ENCODE data around the gene ZNF92. TPM values are rescaled to one million over a fixed set of nuclear protein-coding genes. Genes with fewer than 3 reads are reported as not detected.

The ZNF92 gene
- total and polyA plus RNA-seq, 2 of the 13 experiments (the other 11 are each of a cell fraction or from before 2014, with no cell fraction given) = 4.0 to 13.2 TPM

DNA sequence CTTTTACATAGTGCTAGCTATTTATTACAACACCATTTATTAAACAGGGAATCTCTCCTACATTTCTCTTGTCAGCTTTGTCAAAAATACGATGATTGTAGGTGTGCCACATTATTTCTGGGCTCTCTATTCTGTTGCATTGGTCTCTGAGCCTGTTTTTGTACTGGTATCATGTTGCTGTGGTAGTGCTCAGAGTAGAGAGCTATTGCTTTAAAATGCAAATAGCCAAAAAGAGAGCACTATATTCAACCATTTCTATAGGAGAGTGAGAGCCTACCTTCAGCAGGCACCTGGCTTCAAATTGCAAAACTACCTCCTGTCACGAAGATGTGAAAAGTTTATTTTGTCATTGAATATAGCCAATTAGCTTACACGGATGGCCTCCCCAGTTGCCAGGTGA, 8.1 kb downstream of the ZNF92 start:
- Histone ChIP-seq H3K4me3 (replicated peaks in 1 of 3; ENCODE audit: insufficient read depth in 1 of 3, low read depth in 2 of 3, low read length in 3 of 3) (no peak overlapping the region), H3K4me2 (ENCODE audit: low read depth, low read length) (no peak overlapping the region), H3K27me3 (ENCODE audit: control insufficient read depth in 1 of 2, insufficient read depth in 2 of 2, low read length in 2 of 2) (no peaks in the 10 kb centered on the region), H3K27ac (ENCODE audit: extremely low read length, insufficient read depth, low read length) (no peak overlapping the region), H3K9me3 (ENCODE audit: low read length) (no peaks in the 10 kb centered on the region), H3K9ac (ENCODE audit: insufficient read depth, low read depth, low read length) (no peak overlapping the region), H3K36me3 (replicated peaks in 1 of 2; ENCODE audit: control insufficient read depth in 1 of 2, insufficient read depth in 2 of 2, low read length in 2 of 2) (peaks cover 0 to 3% of the 10 kb centered on the region in 2 experiments; a peak in 3 of 5 replicates), H3K4me1 (ENCODE audit: insufficient read depth, low read length) (peaks cover 69% of the 10 kb centered on the region), H2AFZ (ENCODE audit: low read length) (no peak overlapping the region), H4K20me1 (ENCODE audit: insufficient read depth, low read length) (peaks cover 11% of the 10 kb centered on the region), H3K79me2 (ENCODE audit: insufficient read depth, low read length) (peaks cover 93% of the 10 kb centered on the region)
- ATAC-seq (no peak), FAIRE-seq (no peak), DNase-seq (ENCODE audit: low spot score) (no peak)
- 93% methylated on average over 3 of the region's 3 CpGs for WGBS (ENCODE audit: low lambda C conversion rate)
- ChIA-PET CTCF (ENCODE audit: low intra/inter-chr PET ratio, low total read pairs) (no interaction called here), POLR2A (interaction anchor here (3.0 kb wide), 1 partner anchor 8 kb away, joined by 14 read pairs; the partner anchor contains the start of gene ZNF92)
- in situ Hi-C loops (cut with HindIII; ENCODE audit: extremely low pct_ligation_motif_present, low pct_unique_long_range_greater_than_20kb) = no loop called here
- intact Hi-C loops (cut with micrococcal nuclease; ENCODE audit: unreplicated experiment) = no loop called here
- TF ChIP-seq IKZF4 (CRISPR knock-in tag; IDR thresholded peaks at IDR 0.05; ENCODE audit: borderline replicate concordance, low read depth, not compliant biosample characterization) (no peak), ATF7-NPFF (CRISPR knock-in tag; IDR thresholded peaks at IDR 0.05; ENCODE audit: low read depth) (no peak), SIN3B (IDR thresholded peaks at IDR 0.05; ENCODE audit: low read length) (no peak), ZNF556 (CRISPR knock-in tag; IDR thresholded peaks at IDR 0.05; ENCODE audit: borderline replicate concordance) (no peak), PHF21A (CRISPR knock-in tag; IDR thresholded peaks at IDR 0.05) (no peak), RCOR2 (CRISPR knock-in tag; IDR thresholded peaks at IDR 0.05) (no peak), ZNF670 (CRISPR knock-in tag; IDR thresholded peaks at IDR 0.05; ENCODE audit: borderline replicate concordance) (no peak), FOXK1 (CRISPR knock-in tag; IDR thresholded peaks at IDR 0.05; ENCODE audit: borderline replicate concordance, low read depth) (no peak), CEBPB (IDR thresholded peaks at IDR 0.05; ENCODE audit: borderline replicate concordance, low read depth, low read length) (no peak), ZBTB21 (CRISPR knock-in tag; IDR thresholded peaks at IDR 0.05) (no peak)
- TF ChIP-seq, protein P1, sequence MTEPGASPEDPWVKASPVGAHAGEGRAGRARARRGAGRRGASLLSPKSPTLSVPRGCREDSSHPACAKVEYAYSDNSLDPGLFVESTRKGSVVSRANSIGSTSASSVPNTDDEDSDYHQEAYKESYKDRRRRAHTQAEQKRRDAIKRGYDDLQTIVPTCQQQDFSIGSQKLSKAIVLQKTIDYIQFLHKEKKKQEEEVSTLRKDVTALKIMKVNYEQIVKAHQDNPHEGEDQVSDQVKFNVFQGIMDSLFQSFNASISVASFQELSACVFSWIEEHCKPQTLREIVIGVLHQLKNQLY (CRISPR knock-in tag; IDR thresholded peaks at IDR 0.05) = no peak
- TF ChIP-seq, protein P2, sequence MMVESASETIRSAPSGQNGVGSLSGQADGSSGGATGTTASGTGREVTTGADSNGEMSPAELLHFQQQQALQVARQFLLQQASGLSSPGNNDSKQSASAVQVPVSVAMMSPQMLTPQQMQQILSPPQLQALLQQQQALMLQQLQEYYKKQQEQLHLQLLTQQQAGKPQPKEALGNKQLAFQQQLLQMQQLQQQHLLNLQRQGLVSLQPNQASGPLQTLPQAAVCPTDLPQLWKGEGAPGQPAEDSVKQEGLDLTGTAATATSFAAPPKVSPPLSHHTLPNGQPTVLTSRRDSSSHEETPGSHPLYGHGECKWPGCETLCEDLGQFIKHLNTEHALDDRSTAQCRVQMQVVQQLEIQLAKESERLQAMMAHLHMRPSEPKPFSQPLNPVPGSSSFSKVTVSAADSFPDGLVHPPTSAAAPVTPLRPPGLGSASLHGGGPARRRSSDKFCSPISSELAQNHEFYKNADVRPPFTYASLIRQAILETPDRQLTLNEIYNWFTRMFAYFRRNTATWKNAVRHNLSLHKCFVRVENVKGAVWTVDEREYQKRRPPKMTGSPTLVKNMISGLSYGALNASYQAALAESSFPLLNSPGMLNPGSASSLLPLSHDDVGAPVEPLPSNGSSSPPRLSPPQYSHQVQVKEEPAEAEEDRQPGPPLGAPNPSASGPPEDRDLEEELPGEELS (CRISPR knock-in tag; IDR thresholded peaks at IDR 0.05) = no peak
- TF ChIP-seq, protein P3, sequence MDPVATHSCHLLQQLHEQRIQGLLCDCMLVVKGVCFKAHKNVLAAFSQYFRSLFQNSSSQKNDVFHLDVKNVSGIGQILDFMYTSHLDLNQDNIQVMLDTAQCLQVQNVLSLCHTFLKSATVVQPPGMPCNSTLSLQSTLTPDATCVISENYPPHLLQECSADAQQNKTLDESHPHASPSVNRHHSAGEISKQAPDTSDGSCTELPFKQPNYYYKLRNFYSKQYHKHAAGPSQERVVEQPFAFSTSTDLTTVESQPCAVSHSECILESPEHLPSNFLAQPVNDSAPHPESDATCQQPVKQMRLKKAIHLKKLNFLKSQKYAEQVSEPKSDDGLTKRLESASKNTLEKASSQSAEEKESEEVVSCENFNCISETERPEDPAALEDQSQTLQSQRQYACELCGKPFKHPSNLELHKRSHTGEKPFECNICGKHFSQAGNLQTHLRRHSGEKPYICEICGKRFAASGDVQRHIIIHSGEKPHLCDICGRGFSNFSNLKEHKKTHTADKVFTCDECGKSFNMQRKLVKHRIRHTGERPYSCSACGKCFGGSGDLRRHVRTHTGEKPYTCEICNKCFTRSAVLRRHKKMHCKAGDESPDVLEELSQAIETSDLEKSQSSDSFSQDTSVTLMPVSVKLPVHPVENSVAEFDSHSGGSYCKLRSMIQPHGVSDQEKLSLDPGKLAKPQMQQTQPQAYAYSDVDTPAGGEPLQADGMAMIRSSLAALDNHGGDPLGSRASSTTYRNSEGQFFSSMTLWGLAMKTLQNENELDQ (CRISPR knock-in tag; IDR thresholded peaks at IDR 0.05; ENCODE audit: borderline replicate concordance) = no peak
- BruUV-seq (replicated peaks) = no TSS peak
